HG03135 (cell line): ENCODE measurements around the gene CRIP1.
A peak's percentile ranks its signal among the peaks of the same experiment; 100 is the strongest.

ENCODE experiments used
- ATAC-seq: cut with Tn5 transposase; IDR thresholded peaks from one replicate; pipeline ENCODE4 v1.9.1; 2021; ENCODE audit warnings: mild to moderate bottlenecking, moderate library complexity; ENCODE audit not compliant: unreplicated experiment

The CRIP1 gene

GRCh38 chr14:105480199-105480746, 6.4 kb upstream of the CRIP1 start:
- no peak for ATAC-seq

GRCh38 chr14:105480807-105481801, 5.6 kb upstream of the CRIP1 start:
- peak; percentile 46 for ATAC-seq

- peak; percentile 45 for ATAC-seq
These were observed 4.7 kb upstream of the CRIP1 start for GRCh38 chr14:105481886-105482457.

- ATAC-seq, result no peak
These were observed 4.1 kb upstream of the CRIP1 start for GRCh38 chr14:105482486-105483110.

GRCh38 chr14:105483300-105484068, 3.2 kb upstream of the CRIP1 start:
- ATAC-seq, result no peak

- ATAC-seq, result no peak
These were observed 2.4 kb upstream of the CRIP1 start for GRCh38 chr14:105484069-105484996.

- ATAC-seq, result no peak
These were observed 1.7 kb upstream of the CRIP1 start for GRCh38 chr14:105484997-105485393.

- no peak for ATAC-seq
These were observed 935 bp upstream of the CRIP1 start for GRCh38 chr14:105485739-105486162.

- ATAC-seq, result no peak
These were observed 325 bp downstream of the CRIP1 start for GRCh38 chr14:105486974-105487448.

- ATAC-seq, result no peak
These were observed 831 bp downstream of the CRIP1 start for GRCh38 chr14:105487449-105487985.

- no peak for ATAC-seq
These were observed 1.5 kb downstream of the CRIP1 start for GRCh38 chr14:105487986-105488777.

- no peak for ATAC-seq
These were observed 2.3 kb downstream of the CRIP1 start for GRCh38 chr14:105488781-105489541.

GRCh38 chr14:105489542-105490266, 3.0 kb downstream of the CRIP1 start:
- no peak for ATAC-seq

GRCh38 chr14:105490267-105490571, 3.5 kb downstream of the CRIP1 start:
- ATAC-seq, result peak; percentile 0

GRCh38 chr14:105490572-105491365, 4.1 kb downstream of the CRIP1 start, which contains the start of gene TEDC1:
TSS of gene TEDC1 (plus strand) at chr14:105491246. CDS start at chr14:105491376, 130 bp downstream.
- peak; percentile 67 for ATAC-seq

GRCh38 chr14:105491366-105491973, 4.8 kb downstream of the CRIP1 start:
- no peak for ATAC-seq
